Stimulated activated CD4-positive, alpha-beta T cell treated with anti-CD3 and anti-CD28 coated beads, Interleukin-2, amount 100 ng/mL, for 4 hours (primary cell): ENCODE results near the gene PDE4C.

Experiments used
- DNase-seq: peaks from one replicate; pipeline ENCODE4 v3.0.0-alpha.2; 2020; ENCODE audit warnings: low read depth

Gene PDE4C

DNA sequence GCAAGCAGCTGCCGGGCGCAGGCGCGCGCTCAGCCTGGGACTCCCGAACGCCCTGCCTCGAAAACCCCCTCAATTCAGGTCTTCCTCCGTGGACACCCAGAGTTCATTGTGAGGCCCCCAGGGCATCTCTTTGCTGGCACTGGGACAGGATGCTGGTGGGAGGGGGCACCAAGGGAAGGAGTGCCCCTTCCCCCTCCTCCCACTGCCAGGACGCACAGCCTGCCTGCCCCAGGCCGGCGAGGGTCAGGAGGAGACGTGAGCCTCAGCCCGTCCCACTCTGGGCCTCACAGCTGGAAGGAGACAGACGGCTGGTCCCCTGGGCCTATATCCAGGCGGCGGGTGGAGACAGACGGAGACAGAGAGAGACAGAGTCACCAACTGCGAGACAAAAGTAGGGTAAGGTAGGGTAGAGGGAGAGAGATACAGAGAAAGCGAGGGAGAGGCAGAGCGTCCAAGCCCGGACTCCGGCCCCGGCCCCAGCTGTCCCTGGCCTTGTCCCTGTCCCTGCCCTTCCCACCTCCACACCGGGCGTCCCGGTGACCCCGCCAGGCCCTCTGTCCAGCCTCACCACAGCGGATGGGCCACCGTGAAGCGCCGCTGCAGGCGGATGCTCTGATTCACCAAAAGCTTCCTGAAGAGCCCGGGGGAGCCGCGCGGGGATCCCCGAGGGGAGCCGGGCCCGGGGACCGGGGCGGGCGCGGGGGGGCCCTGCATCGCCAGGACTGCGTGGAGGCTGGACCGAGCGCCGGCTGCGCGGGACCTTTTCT lies at the start of gene PDE4C:
Gene PDE4C, minus strand, starts transcription at position 737 of the 767 bp plus-strand sequence. Its CDS starts 23 bp downstream, at position 714.
- no peak for DNase-seq

DNA sequence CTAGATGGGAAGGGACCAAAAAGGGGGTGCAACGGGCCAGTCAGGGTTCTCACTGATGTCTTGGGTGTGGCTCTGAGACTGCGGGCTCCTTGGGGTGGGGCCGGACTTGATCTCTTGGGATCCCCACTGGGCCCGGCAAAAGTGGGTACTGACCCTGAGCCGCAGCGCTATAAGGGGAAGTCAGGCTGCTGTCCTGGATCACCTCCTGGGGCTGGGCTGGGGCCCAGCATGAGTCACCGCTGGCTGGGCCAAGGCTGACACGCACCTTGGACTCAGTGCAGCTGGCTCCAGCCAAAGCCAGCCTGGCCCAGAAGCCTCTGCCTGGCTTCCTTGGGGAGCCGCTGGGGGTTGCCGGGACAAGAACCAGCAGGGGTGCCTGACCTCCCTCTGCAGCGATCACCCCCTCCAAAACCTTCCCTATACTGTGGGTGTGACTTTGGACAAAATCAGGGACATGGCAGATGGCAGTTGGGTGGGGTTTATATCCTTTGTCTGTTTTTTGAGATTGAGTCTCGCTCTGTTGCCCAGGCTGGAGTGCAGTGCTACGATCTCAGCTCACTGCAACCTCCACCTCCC lies 48.6 kb upstream of the PDE4C start:
- DNase-seq = no peak

DNA sequence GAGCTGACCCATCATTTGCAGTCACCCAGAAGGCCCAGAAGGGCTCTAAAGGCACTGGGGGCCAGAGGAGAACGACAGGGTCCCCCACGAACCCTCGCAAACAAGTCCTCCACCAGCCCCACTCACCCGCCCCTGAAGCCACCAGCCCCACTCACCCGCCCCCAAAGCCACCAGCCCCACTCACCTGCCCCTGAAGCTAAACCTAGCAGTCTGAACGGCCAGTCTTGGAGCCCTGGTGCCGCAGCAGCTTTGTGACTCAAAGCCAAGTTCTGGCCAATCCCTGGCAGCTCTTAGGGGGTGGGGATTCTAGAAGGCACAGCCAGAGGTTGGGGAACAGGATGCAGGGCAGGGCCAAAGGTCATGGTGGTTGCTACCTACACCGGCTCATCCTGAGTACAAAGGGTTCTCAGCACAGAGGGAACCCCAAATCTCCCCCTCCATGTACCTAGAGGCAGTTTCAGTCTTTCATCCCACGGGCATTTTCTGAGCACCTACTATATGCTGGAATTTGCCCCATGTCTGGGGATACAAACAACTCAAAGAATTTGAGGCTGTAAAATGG lies 48.1 kb upstream of the PDE4C start, which contains the start of gene IQCN:
Gene IQCN, minus strand, starts transcription at position 234 of the 562 bp plus-strand sequence. CDS start 4,974 bp downstream, outside the sequence.
- DNase-seq = no peak

DNA sequence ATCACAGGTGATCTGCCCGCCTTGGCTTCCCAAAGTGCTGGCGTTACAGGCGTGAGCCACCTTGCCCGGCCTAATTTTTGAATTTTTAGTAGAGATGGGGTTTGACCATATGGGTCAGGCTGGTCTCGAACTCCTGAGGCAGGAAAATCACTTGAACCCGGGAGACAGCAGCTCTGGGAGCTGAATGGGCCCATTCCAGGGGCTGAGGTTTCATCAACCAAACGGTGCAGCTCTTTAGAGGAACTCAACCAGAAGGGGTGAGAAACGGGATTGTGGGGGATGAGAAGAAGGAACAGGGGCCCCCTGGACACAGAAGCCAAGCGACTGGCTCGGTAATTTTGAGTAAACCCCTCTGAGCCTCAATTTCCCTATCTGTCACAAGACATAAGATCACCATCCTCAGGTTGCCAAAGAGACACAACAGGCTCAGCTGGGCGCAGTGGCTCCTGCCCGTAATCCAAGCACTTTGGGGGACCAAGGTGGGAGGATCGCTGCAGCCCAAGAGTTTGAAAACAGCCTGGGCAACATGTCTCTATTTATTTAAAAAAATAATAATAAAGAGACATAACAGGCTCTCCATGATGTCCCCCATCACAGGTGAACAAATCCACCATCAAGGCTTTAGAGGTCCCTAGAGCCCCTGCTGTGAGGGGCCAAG lies 47.5 kb upstream of the PDE4C start:
- no peak for DNase-seq

DNA sequence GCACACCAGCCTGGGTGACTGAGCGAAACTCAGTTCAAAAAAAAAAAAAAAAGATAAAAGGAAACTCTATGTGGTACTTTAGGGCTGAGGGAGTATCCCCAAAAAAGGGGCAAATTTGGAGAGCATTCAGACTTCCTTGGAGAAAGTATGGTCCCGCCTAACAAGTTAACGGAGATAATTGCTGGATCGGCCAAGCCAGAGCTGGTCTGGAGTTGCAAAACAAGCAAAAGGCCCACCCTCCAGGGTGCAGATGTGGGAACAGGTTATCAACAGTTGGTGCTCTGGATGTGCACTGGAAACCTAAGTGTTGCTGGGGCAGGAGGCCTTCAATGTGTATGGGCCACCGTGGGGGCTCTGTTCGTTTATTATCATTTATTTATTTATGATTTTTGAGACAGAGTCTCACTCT lies 45.2 kb upstream of the PDE4C start:
- DNase-seq = no peak

DNA sequence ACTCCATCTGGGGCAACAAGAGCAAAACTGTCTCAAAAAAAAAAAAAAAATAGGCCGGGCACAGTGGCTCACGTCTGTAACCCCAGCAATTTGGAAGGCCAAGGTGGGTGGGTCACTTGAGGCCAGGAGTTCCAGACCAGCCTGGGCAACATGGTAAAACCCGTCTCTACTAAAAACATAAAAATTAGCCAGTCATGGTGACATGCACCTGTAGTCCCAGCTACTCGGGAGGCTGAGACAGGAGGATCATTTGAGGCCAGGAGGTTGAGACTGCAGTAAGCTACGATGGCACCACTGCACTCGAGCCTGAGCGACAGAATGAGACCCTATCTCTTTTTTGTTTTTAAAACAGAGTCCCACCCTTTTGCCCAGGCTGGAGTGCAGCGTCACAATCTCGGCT lies 44.1 kb upstream of the PDE4C start:
- DNase-seq = no peak

DNA sequence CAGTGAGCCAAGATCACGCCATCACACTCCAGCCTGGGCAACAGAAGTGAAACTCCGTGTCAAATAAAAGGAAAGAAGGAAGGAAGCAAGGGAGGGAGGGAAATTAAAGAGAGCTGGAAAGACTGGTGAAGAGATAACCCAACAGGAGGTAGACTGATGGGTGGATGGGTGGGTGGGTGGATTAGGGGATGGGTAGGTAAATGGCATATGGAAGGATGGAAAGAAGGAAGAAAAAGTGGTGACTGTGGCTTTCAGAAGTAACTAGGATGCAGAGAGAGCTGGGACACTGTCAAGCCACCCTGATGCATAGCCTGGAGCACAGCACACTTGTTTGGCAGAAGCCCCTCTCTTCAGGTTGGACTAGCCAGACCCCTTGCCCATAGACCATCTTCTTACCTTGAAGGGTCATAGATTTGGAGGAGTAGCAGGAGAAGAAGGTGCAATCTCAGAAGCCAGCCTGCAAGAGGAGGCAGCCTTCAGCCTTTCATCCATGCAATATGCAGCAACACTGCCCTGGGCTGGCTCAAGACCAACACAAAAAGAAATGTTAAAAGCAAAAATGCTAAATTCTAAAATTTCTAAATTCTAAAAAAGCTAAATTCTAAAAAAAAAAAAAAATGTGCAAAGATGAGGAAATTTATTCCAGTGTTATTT lies 43.0 kb upstream of the PDE4C start:
- no peak for DNase-seq

DNA sequence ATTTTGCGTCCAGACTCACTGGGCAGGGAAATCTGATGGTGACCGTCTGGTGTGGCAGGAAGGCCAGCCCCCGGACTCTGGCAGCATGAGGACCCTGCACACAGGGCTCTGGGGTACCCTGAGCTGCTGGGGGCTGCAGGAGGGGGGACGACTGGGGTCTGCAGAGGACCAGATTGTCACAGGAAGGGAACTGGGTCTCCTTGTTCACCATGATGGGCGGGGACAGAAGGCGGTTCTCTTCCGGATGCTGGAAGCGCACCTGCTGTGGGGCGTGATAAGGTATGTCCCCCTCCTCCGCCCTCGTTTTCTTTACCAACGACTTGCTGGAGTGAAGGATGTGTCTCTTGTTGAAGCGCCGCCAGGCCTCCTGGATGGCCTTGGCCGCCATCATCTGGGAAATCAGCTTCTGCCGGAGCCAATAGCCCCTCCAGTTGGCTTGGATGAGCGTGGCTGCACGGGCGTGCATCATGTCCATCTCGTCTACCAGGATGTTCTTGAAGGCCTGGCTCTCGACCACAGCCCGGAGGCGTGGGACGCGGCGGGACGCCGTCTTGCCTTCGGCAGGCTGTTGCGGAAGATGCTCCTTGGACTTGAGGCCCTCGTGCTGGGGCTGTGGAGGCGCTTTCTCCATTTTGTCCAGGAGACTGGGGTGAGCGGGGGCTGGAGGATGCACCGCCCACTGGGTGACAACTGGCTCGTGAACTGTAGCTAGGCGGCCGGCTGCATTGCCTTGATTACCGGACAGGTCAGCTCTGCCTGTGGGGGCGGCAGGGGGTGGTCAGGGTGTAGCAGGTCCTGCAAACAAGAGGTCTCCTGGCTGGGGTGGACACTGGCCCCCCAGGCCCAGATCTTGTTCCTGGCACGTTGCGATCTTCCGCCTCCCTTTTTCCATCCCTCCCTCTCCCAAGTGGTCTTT lies 40.8 kb upstream of the PDE4C start:
- DNase-seq = no peak

DNA sequence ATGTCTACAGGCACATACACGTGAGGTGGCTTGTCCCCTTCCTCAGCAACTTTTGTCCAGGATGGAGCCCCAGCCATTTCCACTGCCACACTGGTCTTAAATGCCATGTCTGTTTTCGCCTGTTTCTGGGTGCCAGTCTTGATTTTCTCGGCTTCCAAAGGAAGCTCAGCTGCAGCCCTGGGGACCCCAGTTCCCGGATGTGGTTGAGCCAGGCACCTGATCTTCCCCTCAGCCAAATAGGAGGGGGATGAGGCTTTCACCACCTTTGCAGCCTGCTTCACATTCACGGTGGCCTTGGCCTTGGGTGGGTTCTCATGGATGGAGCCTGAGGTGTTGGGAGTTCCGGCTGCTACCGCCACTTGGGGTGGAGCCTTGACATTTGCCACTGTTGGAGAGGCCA lies 39.3 kb upstream of the PDE4C start:
- DNase-seq = no peak

DNA sequence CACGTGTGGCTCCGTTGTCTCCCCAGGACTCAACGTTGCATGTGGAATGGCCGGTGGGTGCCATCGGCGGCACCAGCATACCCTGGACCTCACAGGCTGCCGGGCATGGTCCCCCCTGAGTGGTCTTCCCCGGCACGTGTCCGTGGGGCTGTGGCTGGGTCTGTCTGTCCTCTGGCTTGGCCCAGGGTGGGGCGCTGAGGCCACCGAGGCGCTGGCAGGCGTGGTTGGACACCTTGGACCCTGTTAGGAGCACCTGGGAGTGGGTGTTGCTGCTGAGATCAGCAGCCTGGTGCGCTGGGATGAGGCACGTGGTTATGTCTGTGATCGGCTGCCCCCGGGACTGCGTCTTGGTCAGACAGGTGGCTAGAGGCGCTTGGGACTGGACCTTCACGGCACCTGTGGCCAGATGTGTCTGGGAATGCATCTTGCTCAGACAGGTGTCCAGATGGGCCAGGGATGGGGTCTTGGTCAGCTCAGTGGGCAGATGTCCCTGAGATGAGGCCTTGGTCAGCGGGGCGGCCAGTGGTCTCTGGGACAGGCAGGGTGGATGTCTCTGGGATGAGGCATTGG lies 38.8 kb upstream of the PDE4C start:
- no peak for DNase-seq

DNA sequence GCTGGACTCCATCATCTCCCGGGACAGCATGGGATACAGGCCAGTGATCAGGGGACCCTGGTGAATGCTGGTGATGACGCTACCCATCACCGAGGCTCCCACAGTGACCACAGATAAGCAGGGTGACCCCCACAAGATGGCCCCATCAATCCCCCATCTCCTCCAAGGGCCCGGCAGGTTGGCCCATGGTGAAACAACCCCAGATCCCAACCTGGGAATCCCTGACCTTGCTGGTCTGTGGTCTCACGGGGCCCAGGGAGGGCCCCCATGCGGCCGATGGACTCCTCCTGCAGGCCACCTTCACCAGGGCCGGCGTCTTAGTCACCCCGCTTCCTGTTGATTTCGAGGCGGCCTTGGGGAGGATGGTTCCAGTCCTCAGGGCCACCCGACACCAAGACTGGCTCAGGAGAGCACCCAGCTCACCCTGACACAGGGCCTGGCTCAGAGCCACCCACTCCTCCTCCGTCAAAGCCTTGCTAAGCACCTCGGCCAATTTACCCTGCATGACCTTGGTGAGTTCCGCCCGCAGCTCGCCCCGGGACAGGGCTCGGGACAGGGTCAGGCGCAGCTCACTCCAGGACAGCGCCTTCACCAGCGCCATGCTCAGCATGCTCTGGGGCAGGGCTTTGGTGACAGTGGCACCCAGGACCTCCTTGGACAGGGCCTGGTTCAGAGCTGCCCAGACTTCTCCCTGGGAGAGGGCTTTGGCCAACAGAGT lies 38.1 kb upstream of the PDE4C start:
- DNase-seq = no peak

DNA sequence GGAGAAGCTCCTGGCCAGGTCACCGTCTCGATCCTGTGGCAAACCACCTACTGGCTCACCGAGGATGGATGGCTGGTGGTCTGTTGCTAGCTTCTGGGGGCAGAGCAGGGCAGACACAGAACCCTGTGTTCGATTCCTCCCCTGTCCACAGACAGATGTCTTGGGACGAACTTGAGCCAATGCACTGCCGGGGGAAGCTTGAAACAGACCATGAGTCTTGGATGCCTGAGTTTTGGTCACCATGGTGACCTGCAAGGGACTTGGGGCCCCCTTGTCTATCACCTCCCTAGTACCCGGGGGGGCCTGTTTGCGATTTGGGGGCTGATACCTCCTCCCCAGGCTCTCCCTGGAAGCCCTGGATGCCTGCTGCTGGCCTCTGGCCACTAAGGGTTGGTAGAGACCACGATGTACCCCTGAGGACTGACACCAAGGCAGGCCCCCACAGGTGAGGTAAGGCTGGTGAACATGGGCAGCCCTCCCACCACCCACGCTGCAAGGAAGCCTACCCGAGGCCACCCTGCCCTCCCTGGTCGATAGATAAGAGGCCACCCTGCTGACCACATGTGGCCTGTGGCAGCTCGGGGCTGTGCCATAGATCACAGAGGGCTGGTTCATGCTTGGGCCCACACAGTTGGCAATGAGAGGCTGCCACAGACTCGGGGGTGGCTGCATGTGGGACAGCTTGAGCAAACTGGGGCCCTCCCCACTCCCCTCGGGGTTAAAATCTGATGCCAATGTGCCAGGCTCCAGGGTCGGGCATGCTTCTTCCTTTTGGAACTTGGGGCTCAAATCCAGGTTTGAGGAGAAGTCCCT lies 37.3 kb upstream of the PDE4C start:
- DNase-seq = no peak

DNA sequence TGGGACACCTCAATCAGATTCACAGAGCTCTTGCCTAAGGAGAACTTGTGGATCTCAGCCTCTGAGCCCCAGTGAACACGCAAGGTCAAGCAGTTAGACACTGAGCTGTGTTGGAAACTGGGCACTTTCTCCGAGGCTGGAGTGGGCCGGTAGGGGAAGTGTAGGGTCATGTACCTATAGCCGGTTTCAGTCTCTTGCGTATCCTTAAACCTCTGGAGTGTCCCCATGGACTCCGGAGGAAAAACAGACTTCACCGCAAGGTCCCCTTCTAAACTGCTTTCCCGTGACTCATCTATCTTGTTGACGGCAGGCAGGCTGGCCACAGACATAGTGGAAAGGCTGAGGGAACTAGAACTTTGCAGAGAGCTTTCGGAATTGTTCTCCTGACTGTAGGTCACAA lies 36.7 kb upstream of the PDE4C start:
- DNase-seq = no peak

DNA sequence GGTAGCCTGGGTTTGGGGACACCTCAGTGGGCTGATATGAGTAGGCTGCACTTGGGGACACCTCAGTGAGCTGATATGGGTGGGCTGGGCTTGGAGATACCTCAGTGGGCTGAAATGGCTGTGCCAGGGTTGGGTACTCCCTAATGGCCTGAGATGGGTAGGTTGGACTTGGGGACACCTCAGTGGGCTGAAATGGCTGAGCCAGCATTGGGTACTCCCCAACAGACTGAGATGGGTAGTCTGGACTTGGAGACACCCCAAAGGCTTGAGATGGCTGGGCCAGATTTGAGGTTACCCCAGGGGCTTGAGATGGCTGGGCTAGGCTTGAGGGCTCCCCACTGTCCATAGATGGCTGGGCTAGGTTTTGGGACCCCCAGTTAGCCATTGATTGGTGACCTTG lies 35.9 kb upstream of the PDE4C start:
- no peak for DNase-seq

DNA sequence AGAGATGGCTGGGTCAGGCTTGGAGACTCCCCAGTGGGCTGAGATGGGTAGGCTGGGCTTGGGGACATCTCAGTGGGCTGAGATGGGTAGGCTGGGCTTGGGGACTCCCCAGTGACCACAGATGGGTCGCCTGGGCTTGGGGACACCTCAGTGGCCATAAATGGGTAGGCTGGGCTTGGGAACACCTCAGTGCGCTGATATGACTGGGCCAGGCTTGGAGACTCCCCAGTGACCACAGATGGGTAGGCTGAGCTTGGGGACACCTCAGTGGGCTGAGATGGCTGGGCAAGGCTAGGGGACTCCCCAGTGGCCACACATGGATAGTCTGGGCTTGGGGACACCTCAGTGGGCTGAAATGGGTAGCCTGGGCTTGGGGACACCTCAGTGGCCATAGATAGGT lies 35.2 kb upstream of the PDE4C start:
- DNase-seq = no peak

DNA sequence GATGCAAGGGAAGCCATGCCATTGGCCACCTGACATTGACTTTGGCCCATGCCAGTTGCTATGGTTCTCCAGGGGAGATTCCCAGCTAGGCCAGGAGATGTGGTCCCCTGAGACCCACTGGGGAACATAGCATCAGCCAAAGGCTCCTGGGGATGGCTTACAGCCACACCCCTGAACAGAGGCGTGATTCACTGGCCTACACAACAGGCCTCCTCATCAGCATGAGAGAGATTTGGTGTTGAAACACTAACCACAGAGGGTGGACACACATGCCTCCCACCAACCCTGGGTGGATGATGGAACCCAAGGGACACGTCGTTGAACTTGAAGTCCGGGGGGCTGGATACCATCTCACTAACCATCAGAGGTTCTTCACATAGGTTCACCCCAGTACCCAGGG lies 33.7 kb upstream of the PDE4C start:
- no peak for DNase-seq

DNA sequence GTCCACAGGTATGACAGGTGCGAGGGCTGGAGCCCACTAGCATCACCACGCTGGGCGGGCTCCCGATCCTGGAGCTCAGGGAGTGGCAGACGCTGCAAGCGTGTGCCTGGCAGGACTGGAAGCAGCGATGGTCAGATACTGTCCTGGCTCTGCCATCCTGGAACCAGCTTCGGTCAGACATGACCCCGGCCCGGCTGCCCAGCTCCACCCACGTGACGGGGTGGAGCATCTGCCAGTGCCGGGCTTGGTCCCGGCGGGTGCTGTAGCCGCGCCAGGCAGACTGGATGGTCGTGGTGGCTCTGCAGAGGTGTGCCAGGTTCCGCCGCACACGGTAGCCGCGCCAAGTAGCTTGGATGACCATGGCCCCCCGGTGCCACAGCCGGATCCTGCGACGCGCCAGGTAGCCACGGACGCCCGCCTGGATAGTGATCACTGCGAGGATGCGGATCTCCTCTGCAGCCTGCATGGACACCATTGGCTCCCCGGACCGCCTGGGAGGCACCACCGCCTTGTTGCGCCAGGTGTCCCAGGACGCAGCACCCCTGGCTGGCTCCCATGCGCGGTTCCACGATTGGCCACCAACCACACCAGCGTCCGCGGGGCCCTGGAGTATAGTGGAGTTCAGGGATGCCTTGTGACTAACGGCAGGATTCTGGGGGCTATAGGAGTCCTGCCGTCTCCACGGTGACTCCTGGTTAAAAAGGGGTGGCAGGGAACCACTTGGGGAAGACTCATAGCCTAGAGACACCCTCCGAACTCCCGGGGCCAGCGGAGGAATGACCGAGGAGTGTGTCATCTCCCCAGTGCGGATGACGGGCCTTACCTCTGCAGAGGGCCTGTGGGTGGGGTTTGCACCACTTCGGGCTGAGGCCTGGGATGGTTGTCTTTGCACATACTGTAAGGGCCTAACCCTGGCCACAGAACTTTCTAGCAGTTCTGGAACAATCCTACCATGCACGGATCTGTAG lies 31.5 kb upstream of the PDE4C start:
- no peak for DNase-seq
